H1 (cell line): Measurements from ENCODE around the gene ASAP3. TPM values are rescaled to one million over a fixed set of nuclear protein-coding genes. Genes with fewer than 3 reads are reported as not detected.

Experiments used
- BRCA1 ChIP-seq: IDR thresholded peaks from 2 replicates; pipeline ENCODE4 v1.6.1; 2012; ENCODE audit warnings: low read depth, low read length, improper control_type of control experiment
- SIN3A ChIP-seq, 2 experiments: IDR thresholded peaks in 1 of 2; conservative IDR thresholded peaks in 1 of 2; 2 replicates each; pipeline ENCODE4 v1.6.1; 2011 to 2012; ENCODE audit warnings: low read length in 2 of 2, improper control_type of control experiment in 1 of 2, low read depth in 1 of 2, mild to moderate bottlenecking in 1 of 2
- polyA plus RNA-seq, 7 experiments: library from polyadenylated mRNA; depleted of rRNA in 3 of 7; stranded (reverse) in 5 of 7; unstranded in 2 of 7; fragments of >200 nt in 5 of 7; fragments of 200-250 nt in 2 of 7; gene quantifications; 1 replicate in 5 of 7; 2 replicates in 1 of 7; 4 replicates in 1 of 7; pipeline versions ENCODE4 v1.2.1 to v1.2.3, GENCODE V29; 2011 to 2013; ENCODE audit warnings: missing spikeins in 2 of 7, mixed read lengths in 2 of 7
- total RNA-seq: library from RNA; stranded (reverse); fragmentation: NEBNext Ultra II Directional; extraction: Animal tissue kit (Norgen Biotek cat#: 25700); gene quantifications from 2 replicates; pipeline ENCODE4 v1.2.1, GENCODE V29; 2021

Gene ASAP3
- total and polyA plus RNA-seq, 2 of the 8 experiments (the other 6 are each of a cell fraction or from before 2014, with no cell fraction given): 53.1 to 58.0 TPM

GRCh38 chr1:23430803-23431202 is 53.2 kb downstream of the ASAP3 start (continued):
- TF ChIP-seq SIN3A (conservative IDR thresholded peaks at IDR 0.05 in 1 of 2, IDR thresholded peaks at IDR 0.05 in 1 of 2; ENCODE audit: low read depth in 1 of 2, low read length in 2 of 2): no peak
- TF ChIP-seq BRCA1: no peak
